Fibroblast of lung (primary cell): ENCODE measurements around the gene LRP8. TPM values are rescaled to one million over a fixed set of nuclear protein-coding genes. Genes with fewer than 3 reads are reported as not detected.

ENCODE experiments used
- DNase-seq, 2 donors: peaks; one replicate each; pipeline versions ENCODE4 v3.0.0 to v3.0.0-alpha.2; 2010; ENCODE audit warnings: low read depth in 2 of 2
- H2AFZ ChIP-seq: 2 replicates; pipeline ENCODE4 v1.5.1; 2012; ENCODE audit warnings: low read length, control low read depth, inconsistent platforms
- H3K27ac ChIP-seq: 2 replicates; pipeline ENCODE4 v1.5.1; 2011; ENCODE audit warnings: low read length, control low read depth; ENCODE audit not compliant: insufficient read depth
- H3K27me3 ChIP-seq: 2 replicates; pipeline ENCODE4 v1.5.1; 2011; ENCODE audit warnings: mild to moderate bottlenecking, low read length; ENCODE audit not compliant: control insufficient read depth, insufficient read depth
- H3K36me3 ChIP-seq: 2 replicates; pipeline ENCODE4 v1.5.1; 2011; ENCODE audit warnings: low read length; ENCODE audit not compliant: control insufficient read depth, insufficient read depth
- H3K4me1 ChIP-seq: 2 replicates; pipeline ENCODE4 v1.5.1; 2011; ENCODE audit warnings: low read length; ENCODE audit not compliant: control insufficient read depth, insufficient read depth; ENCODE audit errors: extremely low read depth
- H3K4me2 ChIP-seq: 2 replicates; pipeline ENCODE4 v1.5.1; 2011; ENCODE audit warnings: low read length, control low read depth; ENCODE audit not compliant: insufficient read depth; ENCODE audit errors: extremely low read depth
- H3K4me3 ChIP-seq, 4 experiments: fragments of 200-600 bp in 1 of 4; sonication (generic) in 1 of 4; replicated peaks in 1 of 4; 2 replicates each; pipeline ENCODE4 v1.5.1; 2011 to 2016; ENCODE audit warnings: low read length in 4 of 4, low read depth in 3 of 4, mild to moderate bottlenecking in 3 of 4, control low read depth in 2 of 4, inconsistent platforms in 1 of 4, mixed read lengths in 1 of 4; ENCODE audit not compliant: insufficient read depth in 1 of 4; ENCODE audit errors: control extremely low read depth in 1 of 4
- H3K79me2 ChIP-seq: 2 replicates; pipeline ENCODE4 v1.5.1; 2012; ENCODE audit warnings: mild to moderate bottlenecking, low read length, inconsistent platforms; ENCODE audit not compliant: control insufficient read depth, insufficient read depth
- H3K9ac ChIP-seq: 2 replicates; pipeline ENCODE4 v1.5.1; 2011; ENCODE audit warnings: mild to moderate bottlenecking, low read length, control low read depth; ENCODE audit not compliant: insufficient read depth
- H3K9me3 ChIP-seq: 2 replicates; pipeline ENCODE4 v1.5.1; 2012; ENCODE audit warnings: low read depth, low read length; ENCODE audit not compliant: control insufficient read depth, insufficient read depth
- H4K20me1 ChIP-seq: 2 replicates; pipeline ENCODE4 v1.5.1; 2011; ENCODE audit warnings: low read length; ENCODE audit not compliant: control insufficient read depth, insufficient read depth; ENCODE audit errors: extremely low read depth
- CTCF ChIP-seq, 2 donors: IDR thresholded peaks in 1 of 2; conservative IDR thresholded peaks in 1 of 2; 1 replicate in 1 of 2; 2 replicates in 1 of 2; pipeline ENCODE4 v1.5.1; 2011 to 2012; ENCODE audit warnings: low read length in 2 of 2, control low read depth in 1 of 2, inconsistent platforms in 1 of 2, low read depth in 1 of 2, mild to moderate bottlenecking in 1 of 2
- EZH2 ChIP-seq: IDR thresholded peaks from 2 replicates; pipeline ENCODE4 v1.5.1; 2012; ENCODE audit warnings: low read length, control low read depth, mild to moderate bottlenecking; ENCODE audit errors: missing control alignments
- polyA plus RNA-seq, 2 donors: library from polyadenylated mRNA; depleted of rRNA in 1 of 2; stranded (reverse) in 1 of 2; unstranded in 1 of 2; fragments of >200 nt; gene quantifications; 2 replicates each; pipeline ENCODE4 v1.2.1, GENCODE V29; 2011 to 2012; ENCODE audit warnings: missing spikeins in 1 of 2
- total RNA-seq: library from RNA; depleted of rRNA; stranded (reverse); fragments of >200 nt; gene quantifications from 2 replicates; pipeline ENCODE4 v1.2.1, GENCODE V29; 2014

LRP8 gene
- total and polyA plus RNA-seq, 2 donors (not counting 1 experiment from before 2014, with no cell fraction given) = 8.4 to 10.3 TPM

- no peak overlapping the region for H3K9ac ChIP-seq
- no peak overlapping the region for H3K4me2 ChIP-seq
- H3K36me3 ChIP-seq = no peaks in the 10 kb centered on the region
- H3K4me1 ChIP-seq = no peaks in the 10 kb centered on the region
- H3K4me3 ChIP-seq = no peak overlapping the region
- H4K20me1 ChIP-seq = no peaks in the 10 kb centered on the region
- no peak for TF ChIP-seq CTCF (conservative IDR thresholded peaks at IDR 0.05 in 1 of 2, IDR thresholded peaks at IDR 0.05 in 1 of 2; ENCODE audit: low read depth in 1 of 2, low read length in 2 of 2)
- TF ChIP-seq EZH2 = no peak
- no peaks in the 10 kb centered on the region for H3K79me2 ChIP-seq
- H2AFZ ChIP-seq = no peak overlapping the region
- H3K27ac ChIP-seq = no peak overlapping the region
- DNase-seq = no peak
- H3K9me3 ChIP-seq = no peaks in the 10 kb centered on the region
- peaks cover 3% of the 10 kb centered on the region for H3K27me3 ChIP-seq
These were observed 17.3 kb upstream of the LRP8 start for GRCh38 chr1:53344921-53345838.

GRCh38 chr1:53343831-53344668 is 16.2 kb upstream of the LRP8 start:
- Histone ChIP-seq H3K27ac (no peak overlapping the region), H3K79me2 (no peaks in the 10 kb centered on the region), H3K9ac (no peak overlapping the region), H3K9me3 (no peaks in the 10 kb centered on the region), H4K20me1 (no peaks in the 10 kb centered on the region), H3K27me3 (peaks cover 2% of the 10 kb centered on the region), H2AFZ (no peak overlapping the region), H3K36me3 (no peaks in the 10 kb centered on the region), H3K4me1 (no peaks in the 10 kb centered on the region), H3K4me2 (no peak overlapping the region), H3K4me3 (no peak overlapping the region)
- peak in 1 of 2 donors; percentile 18 for DNase-seq
- TF ChIP-seq EZH2 (no peak), CTCF (conservative IDR thresholded peaks at IDR 0.05 in 1 of 2, IDR thresholded peaks at IDR 0.05 in 1 of 2; ENCODE audit: low read depth in 1 of 2, low read length in 2 of 2) (no peak)
